HepG2 (cell line): ENCODE data around the gene MRPS7. TPM values are rescaled to one million over a fixed set of nuclear protein-coding genes. Genes with fewer than 3 reads are reported as not detected.

Source experiments
- ATAC-seq: fragments of 200-7000 bp; cut with Tn5 transposase; 3 replicates; pipeline ENCODE4 v1.9.1; 2020; ENCODE audit warnings: mild to moderate bottlenecking, moderate library complexity
- BruUV-seq: library from RNA; stranded (reverse); fragments of 400-500 nt; replicated peaks from 2 replicates; lab custom pipeline; 2021; lab: Mats Ljungman, UMichigan
- CTCF ChIA-PET: fragments of 300-600 bp; formaldehyde crosslinking; extraction: SDS; loops from one replicate; lab custom pipeline; 2021; ENCODE audit warnings: low total read pairs, inconsistent platforms, low intra/inter-chr PET ratio; lab: Yijun Ruan, JAX
- POLR2A ChIA-PET: fragments of 350-600 bp; sonication (Branson Sonifier 250); formaldehyde crosslinking; loops from one replicate; lab custom pipeline; 2020; ENCODE audit warnings: antibody characterized with exemption, inconsistent platforms; lab: Yijun Ruan, JAX
- DNase-seq: peaks from one replicate; pipeline ENCODE4 v3.0.0-alpha.2; 2015; ENCODE audit warnings: low spot score
- FAIRE-seq: peaks from 3 replicates; lab custom pipeline; 2011; peaks lifted over from hg19 to GRCh38; lab: Jason Lieb, UNC
- H2AFZ ChIP-seq: one replicate; pipeline ENCODE4 v1.6.1; 2011; ENCODE audit warnings: low read length, inconsistent platforms
- H3K27ac ChIP-seq: fragments of 300-600 bp; 3 replicates; pipeline ENCODE4 v1.8.0; 2011; ENCODE audit warnings: mixed run types, mild to moderate bottlenecking, mixed read lengths, low read length, inconsistent platforms; ENCODE audit not compliant: insufficient read depth; ENCODE audit errors: extremely low read length
- H3K27me3 ChIP-seq, 2 experiments: fragments of 200-600 bp in 1 of 2; 2 replicates in 1 of 2; 3 replicates in 1 of 2; pipeline versions ENCODE4 v1.6.0 to v1.8.0; 2011; ENCODE audit warnings: low read length in 2 of 2, mild to moderate bottlenecking in 2 of 2, moderate library complexity in 2 of 2, inconsistent platforms in 1 of 2; ENCODE audit not compliant: insufficient read depth in 2 of 2, control insufficient read depth in 1 of 2
- H3K36me3 ChIP-seq, 2 experiments: fragments of 200-600 bp in 1 of 2; replicated peaks in 1 of 2; 2 replicates in 1 of 2; 3 replicates in 1 of 2; pipeline versions ENCODE4 v1.5.1 to v1.8.0; 2011; ENCODE audit warnings: low read length in 2 of 2, inconsistent platforms in 1 of 2; ENCODE audit not compliant: insufficient read depth in 2 of 2, control insufficient read depth in 1 of 2
- H3K4me1 ChIP-seq: 2 replicates; pipeline ENCODE4 v1.5.1; 2012; ENCODE audit warnings: low read length, inconsistent platforms; ENCODE audit not compliant: insufficient read depth
- H3K4me2 ChIP-seq: 2 replicates; pipeline ENCODE4 v1.6.0; 2011; ENCODE audit warnings: low read depth, low read length, inconsistent platforms
- H3K4me3 ChIP-seq, 3 experiments: fragments of 200-600 bp in 1 of 3; sonication (generic), shearing (Covaris generic) in 1 of 3; replicated peaks in 1 of 3; 2 replicates each; pipeline ENCODE4 v1.5.1; 2011 to 2016; ENCODE audit warnings: low read length in 3 of 3, inconsistent platforms in 2 of 3, low read depth in 2 of 3, mild to moderate bottlenecking in 2 of 3, control low read depth in 1 of 3, mixed read lengths in 1 of 3; ENCODE audit not compliant: insufficient read depth in 1 of 3
- H3K79me2 ChIP-seq: one replicate; pipeline ENCODE4 v1.6.1; 2011; ENCODE audit warnings: low read length, inconsistent platforms; ENCODE audit not compliant: insufficient read depth
- H3K9ac ChIP-seq: 2 replicates; pipeline ENCODE4 v1.6.0; 2011; ENCODE audit warnings: mild to moderate bottlenecking, low read depth, low read length, inconsistent platforms; ENCODE audit not compliant: insufficient read depth
- H3K9me3 ChIP-seq: 2 replicates; pipeline ENCODE4 v1.5.1; 2012; ENCODE audit warnings: mild to moderate bottlenecking, low read length
- H4K20me1 ChIP-seq: 2 replicates; pipeline ENCODE4 v1.6.0; 2011; ENCODE audit warnings: inconsistent platforms, mild to moderate bottlenecking, low read length, moderate library complexity; ENCODE audit not compliant: insufficient read depth
- JUND ChIP-seq: sonication (generic); formaldehyde crosslinking; IDR thresholded peaks from 2 replicates; pipeline ENCODE4 v1.8.0; 2022; ENCODE audit warnings: mild to moderate bottlenecking, missing genetic modification reagents
- NFE2 ChIP-seq: sonication (generic); formaldehyde crosslinking; IDR thresholded peaks from 2 replicates; pipeline ENCODE4 v1.4.0; 2020; ENCODE audit warnings: missing genetic modification reagents
- POGK ChIP-seq: sonication (generic); formaldehyde crosslinking; conservative IDR thresholded peaks from 2 replicates; pipeline ENCODE4 v1.8.0; 2022; ENCODE audit warnings: mild to moderate bottlenecking, moderate library complexity, missing genetic modification reagents
- SP4 ChIP-seq: sonication (generic); formaldehyde crosslinking; IDR thresholded peaks from 2 replicates; pipeline ENCODE4 v1.8.1; 2023; ENCODE audit warnings: mild to moderate bottlenecking, missing genetic modification reagents
- SRY ChIP-seq: sonication (generic); formaldehyde crosslinking; IDR thresholded peaks from 2 replicates; pipeline ENCODE4 v1.8.0; 2022; ENCODE audit warnings: mild to moderate bottlenecking, missing genetic modification reagents
- ZNF136 ChIP-seq: sonication (generic); formaldehyde crosslinking; IDR thresholded peaks from 2 replicates; pipeline ENCODE4 v1.8.1; 2022; ENCODE audit warnings: low read depth, mild to moderate bottlenecking, moderate library complexity, missing genetic modification reagents
- ZNF205 ChIP-seq: IDR thresholded peaks from 2 replicates; pipeline ENCODE4 v1.6.1; 2018; ENCODE audit warnings: missing biosample characterization, missing genetic modification reagents
- ZNF274 ChIP-seq: sonication (generic); formaldehyde crosslinking; IDR thresholded peaks from 2 replicates; pipeline ENCODE4 v1.5.1; 2020; ENCODE audit warnings: mild to moderate bottlenecking, missing genetic modification reagents
- ZNF75D ChIP-seq: sonication (generic); formaldehyde crosslinking; IDR thresholded peaks from 2 replicates; pipeline ENCODE4 v1.8.1; 2023; ENCODE audit warnings: missing genetic modification reagents, mild to moderate bottlenecking, borderline replicate concordance
- WGBS: methylation state at CpG from one replicate; pipeline ENCODE4 v1.1.6; 2017; ENCODE audit warnings: low lambda C conversion rate; 5-methylcytosine and 5-hydroxymethylcytosine counted together
- in situ Hi-C: cut with HindIII; loops from 2 replicates; pipeline ENCODE4 v1.10.0; 2017; ENCODE audit warnings: low pct_unique_long_range_greater_than_20kb; ENCODE audit not compliant: extremely low pct_ligation_motif_present
- intact Hi-C: fragments of 100-400 bp; cut with micrococcal nuclease; formaldehyde crosslinking; loops from one replicate; pipeline ENCODE4 v1.10.0; 2022; ENCODE audit not compliant: unreplicated experiment
- polyA plus RNA-seq, 8 experiments: library from polyadenylated mRNA; depleted of rRNA in 3 of 8; stranded (reverse) in 7 of 8; unstranded in 1 of 8; fragments of >200 nt; fragmentation: Illumina TruSeq in 4 of 8; extraction: Trizol in 4 of 8; gene quantifications; 2 replicates each; pipeline versions ENCODE4 v1.2.1 to v1.2.3, GENCODE V29; 2011 to 2016; ENCODE audit warnings: low read depth in 4 of 8, missing spikeins in 1 of 8, mixed read lengths in 1 of 8; ENCODE audit not compliant: insufficient read depth in 1 of 8
- total RNA-seq, 5 experiments: library from RNA; depleted of rRNA; stranded (reverse); fragments of >200 nt; fragmentation: Illumina TruSeq; extraction: Trizol; gene quantifications; 2 replicates each; pipeline ENCODE4 v1.2.3, GENCODE V29; 2016; ENCODE audit warnings: low read depth in 1 of 5

The MRPS7 gene
- total and polyA plus RNA-seq, 2 of the 13 experiments (the other 11 are each of a cell fraction or from before 2014, with no cell fraction given), result 97.0 to 162 TPM

- TF ChIP-seq POGK (no peak), ZNF205 (CRISPR knock-in tag) (no peak), ZNF136 (CRISPR knock-in tag) (no peak), JUND (CRISPR knock-in tag) (no peak), ZNF75D (CRISPR knock-in tag) (no peak), SRY (no peak)
Observed at GRCh38 chr17:75228847-75229246, 32.8 kb upstream of the MRPS7 start (continued).

GRCh38 chr17:75231071-75231470 lies 30.6 kb upstream of the MRPS7 start:
- no peak overlapping the region for H3K27ac ChIP-seq
- ATAC-seq (no peak), FAIRE-seq (no peak), DNase-seq (no peak)
- no peak overlapping the region for H3K4me3 ChIP-seq
- H3K9me3 ChIP-seq, result no peaks in the 10 kb centered on the region
- no TSS peak for BruUV-seq
- H3K4me1 ChIP-seq, result no peaks in the 10 kb centered on the region
- no peak overlapping the region for H2AFZ ChIP-seq
- H3K79me2 ChIP-seq, result no peaks in the 10 kb centered on the region
- no peak overlapping the region for H3K4me2 ChIP-seq
- no peak overlapping the region for H3K9ac ChIP-seq
- ChIA-PET CTCF (no interaction called here), POLR2A (interaction anchor here (1.6 kb wide), 1 partner anchor 37 kb away, joined by 4 read pairs; no protein-coding TSS in a partner anchor)
- in situ Hi-C loops, result no loop called here
- no peaks in the 10 kb centered on the region for H4K20me1 ChIP-seq
- H3K36me3 ChIP-seq, result peaks cover 56 to 83% of the 10 kb centered on the region in 2 experiments
- 95% methylated on average over 8 of the region's 8 CpGs for WGBS
- TF ChIP-seq ZNF274 (CRISPR knock-in tag) (no peak), NFE2 (CRISPR knock-in tag) (no peak), SP4 (CRISPR knock-in tag) (no peak)
- no peaks in the 10 kb centered on the region for H3K27me3 ChIP-seq
- intact Hi-C loops, result no loop called here
